NOMO-1 treated with dmso at 0.1 percent for 144 hours (cell line): ENCODE results near the gene ARHGAP24.
"Not testable (repeated sequence)": the region's sequence is repeated elsewhere in the genome, so short reads cannot be mapped to it uniquely, and the experiment has no call there.

ENCODE experiments used
- DNase-seq: peaks from one replicate; lab custom pipeline; 2025; ENCODE audit not compliant: unreplicated experiment; lab: John Stamatoyannopoulos, UW

ARHGAP24 gene

GRCh38 chr4:85806334-85806733 lies 331.4 kb downstream of the ARHGAP24 start:
- DNase-seq = no peak

- DNase-seq = no peak
Measured at GRCh38 chr4:85807247-85807950, 332.4 kb downstream of the ARHGAP24 start.

GRCh38 chr4:85808104-85808503 lies 333.2 kb downstream of the ARHGAP24 start:
- no peak for DNase-seq

- no peak for DNase-seq
Measured at GRCh38 chr4:85808864-85809263, 333.9 kb downstream of the ARHGAP24 start.

GRCh38 chr4:85812776-85813175 lies 337.8 kb downstream of the ARHGAP24 start:
- DNase-seq = no peak

GRCh38 chr4:85815796-85816459 lies 341.0 kb downstream of the ARHGAP24 start:
- no peak for DNase-seq

- DNase-seq = no peak
Measured at GRCh38 chr4:85818700-85819099, 343.8 kb downstream of the ARHGAP24 start.

- DNase-seq = not testable (repeated sequence)
Measured at GRCh38 chr4:85820101-85820500, 345.2 kb downstream of the ARHGAP24 start.

GRCh38 chr4:85821688-85822455 lies 346.9 kb downstream of the ARHGAP24 start:
- no peak for DNase-seq

- DNase-seq = no peak
Measured at GRCh38 chr4:85823295-85823694, 348.3 kb downstream of the ARHGAP24 start.

GRCh38 chr4:85824166-85824945 lies 349.4 kb downstream of the ARHGAP24 start:
- no peak for DNase-seq

- DNase-seq = no peak
Measured at GRCh38 chr4:85826060-85826678, 351.2 kb downstream of the ARHGAP24 start.

- no peak for DNase-seq
Measured at GRCh38 chr4:85828027-85828890, 353.3 kb downstream of the ARHGAP24 start.

- DNase-seq = no peak
Measured at GRCh38 chr4:85829276-85830051, 354.5 kb downstream of the ARHGAP24 start.

- no peak for DNase-seq
Measured at GRCh38 chr4:85831647-85832046, 356.7 kb downstream of the ARHGAP24 start.

GRCh38 chr4:85833302-85833701 lies 358.4 kb downstream of the ARHGAP24 start:
- no peak for DNase-seq

GRCh38 chr4:85834934-85835333 lies 360.0 kb downstream of the ARHGAP24 start:
- no peak for DNase-seq

- DNase-seq = no peak
Measured at GRCh38 chr4:85836588-85837438, 361.9 kb downstream of the ARHGAP24 start.
